GM18909 (cell line): ENCODE data around the gene GLB1L2.

Experiments used
- ATAC-seq: cut with Tn5 transposase; IDR thresholded peaks from one replicate; pipeline ENCODE4 v1.9.1; 2021; ENCODE audit warnings: mild to moderate bottlenecking; ENCODE audit not compliant: unreplicated experiment, poor library complexity

Gene GLB1L2

DNA sequence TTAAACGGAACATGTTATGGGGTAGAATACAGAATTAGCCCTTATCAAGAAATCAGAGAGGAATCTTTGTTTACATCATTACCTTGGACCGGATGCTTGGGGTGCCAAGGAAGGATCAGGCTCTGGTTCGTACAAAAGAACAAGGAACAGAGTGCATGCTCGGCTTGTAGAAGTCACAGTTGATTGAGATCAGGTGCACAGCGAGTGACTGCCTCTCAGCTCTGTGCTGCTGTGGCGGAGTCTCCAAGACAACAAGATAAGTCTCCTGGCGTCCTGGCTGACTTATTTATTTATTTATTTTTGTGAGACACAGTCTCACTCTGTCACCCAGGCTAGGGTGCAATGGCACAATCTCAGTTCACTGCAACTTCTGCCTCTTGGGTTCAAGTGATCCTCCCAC is 31.8 kb downstream of the GLB1L2 start:
- ATAC-seq: no peak

DNA sequence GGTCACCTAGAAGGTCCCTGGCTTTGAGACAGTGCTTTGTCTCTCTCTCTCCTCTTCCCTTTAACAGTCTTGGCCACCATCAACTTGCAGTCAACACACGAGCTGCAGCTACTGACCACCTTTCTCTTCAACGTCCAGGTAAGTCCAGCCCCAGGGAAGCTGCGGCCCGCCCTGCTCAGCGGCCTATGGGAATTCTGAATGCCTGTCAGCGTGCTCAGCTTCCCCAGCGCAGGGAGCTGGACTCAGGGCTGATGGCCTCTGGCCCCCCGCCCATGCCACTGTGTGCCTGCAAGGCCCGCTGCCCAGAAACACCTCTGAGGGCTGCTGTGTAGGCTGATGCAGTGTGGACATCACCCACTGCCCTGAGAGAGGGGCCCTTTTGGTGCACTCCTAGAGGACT is 32.5 kb downstream of the GLB1L2 start:
- ATAC-seq: no peak

DNA sequence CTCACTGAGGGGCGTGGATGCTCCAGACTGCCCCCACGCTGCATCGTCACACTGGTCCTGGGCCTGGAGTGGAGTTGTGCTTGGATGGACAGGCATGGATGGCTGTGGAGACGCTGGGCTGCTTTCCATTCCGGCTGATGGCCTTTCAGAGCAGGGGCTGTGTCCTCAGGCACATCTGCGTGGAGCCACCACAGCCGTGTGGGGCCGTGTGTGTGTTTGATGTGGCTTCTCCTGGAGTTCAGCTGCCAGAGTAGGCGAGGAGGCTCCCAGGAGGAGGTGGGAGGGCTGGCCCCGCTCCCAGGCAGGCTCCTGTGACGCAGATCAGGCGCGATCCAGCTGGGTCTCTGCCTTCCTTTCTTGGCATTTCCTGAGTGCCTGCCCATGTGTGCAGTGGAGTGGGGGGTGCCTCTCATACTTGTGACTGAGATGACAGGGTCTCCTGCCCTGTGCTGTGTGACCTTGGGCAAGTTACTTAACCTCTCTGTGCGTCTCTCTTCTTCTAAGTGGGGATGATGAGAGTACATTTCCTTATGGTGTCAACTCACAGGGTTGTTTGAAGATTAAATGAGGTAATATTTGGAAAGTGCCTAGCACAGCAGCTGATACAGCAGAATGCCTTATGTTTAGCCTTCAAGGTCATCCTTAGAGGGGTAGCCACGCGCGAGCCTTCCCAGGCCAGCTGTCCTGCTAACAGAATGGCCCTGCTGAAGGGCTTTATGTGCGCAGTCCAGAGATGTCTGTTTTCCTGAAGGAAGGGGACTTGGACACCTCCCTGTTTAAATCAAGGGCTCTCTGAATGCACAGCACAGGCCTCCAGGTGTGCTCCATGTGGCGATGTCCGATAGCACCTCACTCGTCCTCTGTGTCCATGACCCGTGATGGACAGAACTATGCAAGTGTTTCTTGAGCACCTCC is 33.5 kb downstream of the GLB1L2 start:
- ATAC-seq: no peak

DNA sequence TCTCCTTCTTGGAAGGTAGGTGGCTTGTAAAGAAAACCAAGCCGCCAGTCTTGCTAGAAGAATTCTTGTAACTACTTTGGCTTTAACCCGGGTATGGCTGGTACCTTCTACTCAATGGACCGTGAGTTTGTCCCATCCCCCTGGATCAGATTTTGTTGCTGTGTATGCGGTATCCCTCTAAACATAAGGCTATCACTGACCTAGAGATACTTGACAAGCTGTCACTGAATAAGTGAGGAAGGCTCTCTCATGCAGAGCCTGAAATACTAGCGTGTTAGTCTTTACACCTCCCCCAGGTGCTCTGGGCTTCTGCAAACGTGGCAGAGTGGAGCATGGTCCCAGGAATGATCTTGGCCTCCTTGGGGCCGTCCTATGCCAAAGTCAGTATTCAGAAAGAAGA is 34.5 kb downstream of the GLB1L2 start:
- ATAC-seq: no peak

DNA sequence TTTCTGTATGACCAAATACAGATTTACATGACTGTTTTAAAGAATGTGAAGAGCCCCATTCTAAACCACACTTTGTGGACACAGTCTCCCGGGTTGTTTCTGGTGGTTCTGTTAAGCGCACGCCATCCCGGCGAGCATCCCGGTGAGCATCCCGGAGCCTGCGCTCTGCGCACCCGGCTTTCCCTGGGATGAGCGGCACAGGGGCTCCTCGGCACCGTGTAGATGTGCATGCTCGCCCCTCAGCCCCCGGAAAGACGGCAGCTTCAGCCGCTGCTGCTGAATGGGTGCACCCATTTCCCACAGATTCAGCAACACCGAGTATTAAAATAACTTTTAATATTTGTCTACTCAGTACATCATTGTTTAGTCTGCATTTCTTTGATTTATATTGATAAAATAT is 36.0 kb downstream of the GLB1L2 start:
- no peak for ATAC-seq

DNA sequence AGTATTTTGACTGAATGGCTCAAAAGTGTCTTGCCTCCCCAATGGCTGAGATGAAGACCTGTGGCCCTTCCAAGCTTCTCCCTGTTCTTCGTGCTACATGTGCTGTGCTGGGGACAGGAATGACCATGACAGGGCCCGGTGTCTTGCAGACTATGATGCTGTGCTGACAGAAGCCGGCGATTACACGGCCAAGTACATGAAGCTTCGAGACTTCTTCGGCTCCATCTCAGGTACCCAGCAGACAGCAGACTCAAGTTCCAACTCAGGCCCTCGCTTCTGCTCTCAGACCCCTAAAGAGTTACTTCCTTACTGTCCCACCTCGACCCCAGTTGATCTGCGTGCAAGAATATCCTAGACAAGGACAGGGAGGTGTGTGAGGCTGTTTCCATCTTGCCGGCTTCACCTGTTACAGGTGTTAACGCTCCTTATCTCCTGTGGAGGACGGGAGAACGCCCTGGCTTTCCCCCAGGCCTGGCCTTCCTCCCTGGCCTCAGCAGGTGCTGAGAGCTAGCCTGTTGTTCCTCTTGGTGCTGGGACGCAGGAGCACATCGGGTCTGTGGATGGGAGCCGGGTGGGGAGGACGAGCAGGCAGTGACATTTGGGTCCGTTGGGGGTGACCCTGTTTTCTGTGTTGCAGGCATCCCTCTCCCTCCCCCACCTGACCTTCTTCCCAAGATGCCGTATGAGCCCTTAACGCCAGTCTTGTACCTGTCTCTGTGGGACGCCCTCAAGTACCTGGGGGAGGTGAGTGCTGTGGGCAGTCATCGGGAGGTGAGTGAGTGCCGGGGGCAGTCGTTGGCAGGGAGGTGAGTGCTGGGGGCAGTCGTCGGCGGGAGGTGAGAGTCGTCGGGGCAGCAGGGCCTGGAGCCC is 38.1 kb downstream of the GLB1L2 start:
- no peak for ATAC-seq

DNA sequence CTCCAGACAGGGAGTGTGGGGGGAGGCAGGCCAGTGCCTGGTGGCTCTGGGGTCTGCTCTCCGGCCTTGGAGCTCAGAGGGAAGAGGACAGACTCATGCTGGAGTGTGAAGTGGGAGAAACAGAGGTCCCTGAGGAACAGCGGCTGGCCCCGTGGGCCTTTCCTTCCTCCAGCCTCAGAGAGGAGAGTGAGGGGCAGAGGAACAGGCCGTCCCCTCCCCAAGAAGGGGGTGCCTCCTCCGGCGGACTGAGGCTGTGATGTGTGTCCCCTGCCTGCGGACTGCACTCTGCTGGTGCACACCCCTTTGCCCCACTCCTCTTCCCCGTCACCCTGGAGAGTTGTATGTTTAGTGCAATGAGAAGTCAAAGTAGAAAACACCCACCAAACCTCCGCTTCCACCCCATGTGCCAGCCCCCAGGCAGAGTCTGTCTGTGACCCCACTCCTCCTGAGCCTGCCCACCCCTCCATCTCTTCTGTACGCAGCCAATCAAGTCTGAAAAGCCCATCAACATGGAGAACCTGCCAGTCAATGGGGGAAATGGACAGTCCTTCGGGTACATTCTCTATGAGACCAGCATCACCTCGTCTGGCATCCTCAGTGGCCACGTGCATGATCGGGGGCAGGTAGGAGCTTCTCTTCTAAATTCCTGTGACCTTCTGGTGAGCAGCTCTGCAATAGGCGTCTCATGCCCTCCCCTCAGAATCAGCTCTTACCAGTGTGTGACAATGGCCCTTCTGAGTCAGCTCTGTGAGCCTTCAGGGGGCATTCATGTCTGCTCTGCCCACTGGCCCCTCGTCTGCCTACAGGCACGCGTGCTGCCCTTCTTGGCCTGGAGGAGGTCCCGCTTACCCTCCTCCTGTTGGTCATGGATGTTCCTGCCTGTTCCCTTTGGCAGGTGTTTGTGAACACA is 39.0 kb downstream of the GLB1L2 start:
- no peak for ATAC-seq

DNA sequence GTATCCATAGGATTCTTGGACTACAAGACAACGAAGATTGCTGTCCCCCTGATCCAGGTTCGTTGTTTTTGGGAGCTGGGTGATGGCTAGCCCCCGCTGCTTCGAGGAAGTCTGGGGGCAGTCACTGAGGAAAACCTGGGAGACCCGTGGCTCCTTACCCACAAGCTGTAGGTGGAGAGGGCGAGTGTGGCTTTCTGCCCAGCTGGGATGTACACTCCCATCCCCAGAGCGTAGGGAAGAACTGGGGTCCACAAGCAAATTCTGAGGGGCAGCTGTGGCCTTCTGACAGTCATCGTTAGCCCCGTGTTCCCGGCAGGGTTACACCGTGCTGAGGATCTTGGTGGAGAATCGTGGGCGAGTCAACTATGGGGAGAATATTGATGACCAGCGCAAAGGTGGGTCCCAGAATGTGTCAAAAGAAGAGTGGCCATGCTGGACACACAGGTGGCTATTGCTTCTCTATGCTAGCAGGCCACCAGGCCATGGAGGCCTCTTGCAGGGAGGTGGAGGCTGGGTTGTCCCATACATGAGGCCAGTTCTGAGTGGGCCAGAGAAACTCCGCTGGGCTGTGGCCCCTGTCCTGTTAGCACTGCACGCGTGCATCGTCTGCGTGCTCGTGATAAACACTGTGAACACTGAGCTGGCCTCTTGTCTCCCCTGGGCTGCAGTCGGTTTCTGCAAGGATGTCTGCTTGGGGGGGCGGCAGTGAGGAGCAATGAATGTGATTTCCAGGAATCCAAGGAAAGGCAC is 39.8 kb downstream of the GLB1L2 start:
- ATAC-seq: no peak

DNA sequence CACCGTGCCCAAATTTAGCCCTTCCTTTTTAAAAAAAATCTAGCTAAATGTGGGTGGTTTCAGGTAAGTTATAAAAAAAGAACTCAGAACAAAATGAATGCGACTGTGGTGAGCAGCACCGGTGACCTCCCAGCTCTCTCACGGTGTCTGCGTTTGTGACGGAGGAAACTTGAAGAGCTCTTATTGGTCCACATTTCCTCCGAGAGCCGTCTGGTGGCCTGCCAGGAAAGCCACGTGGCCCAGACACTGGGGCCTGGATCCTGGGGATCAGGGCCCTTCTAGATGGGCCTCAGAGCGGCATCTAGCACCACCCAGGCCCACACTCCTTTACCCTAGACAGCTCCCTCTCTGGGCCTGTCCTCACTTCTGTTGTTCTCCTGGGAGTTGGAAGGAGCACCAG is 40.7 kb downstream of the GLB1L2 start:
- no peak for ATAC-seq

DNA sequence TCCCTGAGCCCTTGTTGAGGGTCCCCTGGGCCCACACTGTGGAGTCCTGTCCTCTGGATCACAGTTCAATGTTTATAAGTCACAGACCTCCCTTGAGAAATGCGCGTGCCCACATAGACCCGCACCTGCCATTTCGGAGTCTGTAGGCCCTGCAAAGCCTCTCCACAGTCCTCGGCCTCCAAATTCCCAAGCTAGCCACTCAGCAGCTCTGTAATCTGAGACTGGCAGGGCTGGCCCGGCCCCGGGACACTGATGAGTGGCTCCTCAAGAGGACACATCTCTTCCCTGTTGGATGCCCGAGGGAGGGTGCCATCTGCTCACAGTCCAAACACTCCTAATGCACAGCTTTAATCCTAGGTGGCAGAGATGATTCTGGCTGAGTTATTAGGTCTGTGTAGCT is 41.2 kb downstream of the GLB1L2 start:
- ATAC-seq: no peak

DNA sequence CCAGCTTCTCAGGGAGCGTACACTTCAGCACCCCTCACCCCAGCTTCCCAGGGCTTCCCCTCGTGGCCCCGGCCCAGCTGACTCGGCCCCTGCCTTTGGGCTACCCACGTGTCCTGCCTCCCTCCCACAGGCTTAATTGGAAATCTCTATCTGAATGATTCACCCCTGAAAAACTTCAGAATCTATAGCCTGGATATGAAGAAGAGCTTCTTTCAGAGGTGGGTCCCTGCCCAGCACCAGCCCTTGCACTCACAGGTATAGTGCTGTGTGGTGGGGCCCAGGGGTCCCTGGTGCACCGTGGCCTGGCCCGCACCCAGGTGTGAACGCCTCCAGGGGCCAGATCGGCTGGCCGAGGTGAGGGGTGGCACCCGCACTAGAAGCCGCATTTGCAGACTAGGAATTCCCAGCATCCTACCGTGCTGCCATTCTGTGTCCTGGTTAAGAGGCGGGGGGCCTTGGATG is 41.8 kb downstream of the GLB1L2 start:
- no peak for ATAC-seq

DNA sequence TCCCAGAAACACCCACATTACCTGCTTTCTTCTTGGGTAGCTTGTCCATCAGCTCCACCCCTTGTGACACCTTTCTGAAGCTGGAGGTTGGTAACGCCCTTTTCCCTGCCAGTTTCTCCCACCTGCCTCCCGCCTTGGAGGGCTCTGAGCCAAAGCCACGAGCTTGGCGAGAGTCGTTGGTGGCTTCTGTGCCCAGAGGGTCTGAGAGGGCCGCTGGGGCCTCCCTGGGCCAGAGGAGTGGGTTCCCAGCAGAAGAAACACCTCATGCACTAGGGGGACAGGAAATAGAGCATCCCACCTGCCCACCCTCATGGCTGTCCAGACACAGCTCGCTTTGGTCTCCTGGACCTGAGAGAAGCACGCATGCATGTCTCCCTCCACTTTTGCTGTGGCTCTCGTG is 42.4 kb downstream of the GLB1L2 start:
- ATAC-seq: no peak

DNA sequence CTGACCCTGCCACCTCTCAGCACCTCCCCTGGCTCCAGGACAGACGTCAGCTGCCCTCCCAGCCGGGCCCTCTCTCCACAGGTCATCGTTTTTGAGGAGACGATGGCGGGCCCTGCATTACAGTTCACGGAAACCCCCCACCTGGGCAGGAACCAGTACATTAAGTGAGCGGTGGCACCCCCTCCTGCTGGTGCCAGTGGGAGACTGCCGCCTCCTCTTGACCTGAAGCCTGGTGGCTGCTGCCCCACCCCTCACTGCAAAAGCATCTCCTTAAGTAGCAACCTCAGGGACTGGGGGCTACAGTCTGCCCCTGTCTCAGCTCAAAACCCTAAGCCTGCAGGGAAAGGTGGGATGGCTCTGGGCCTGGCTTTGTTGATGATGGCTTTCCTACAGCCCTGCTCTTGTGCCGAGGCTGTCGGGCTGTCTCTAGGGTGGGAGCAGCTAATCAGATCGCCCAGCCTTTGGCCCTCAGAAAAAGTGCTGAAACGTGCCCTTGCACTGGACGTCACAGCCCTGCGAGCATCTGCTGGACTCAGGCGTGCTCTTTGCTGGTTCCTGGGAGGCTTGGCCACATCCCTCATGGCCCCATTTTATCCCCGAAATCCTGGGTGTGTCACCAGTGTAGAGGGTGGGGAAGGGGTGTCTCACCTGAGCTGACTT is 43.2 kb downstream of the GLB1L2 start:
- no peak for ATAC-seq

DNA sequence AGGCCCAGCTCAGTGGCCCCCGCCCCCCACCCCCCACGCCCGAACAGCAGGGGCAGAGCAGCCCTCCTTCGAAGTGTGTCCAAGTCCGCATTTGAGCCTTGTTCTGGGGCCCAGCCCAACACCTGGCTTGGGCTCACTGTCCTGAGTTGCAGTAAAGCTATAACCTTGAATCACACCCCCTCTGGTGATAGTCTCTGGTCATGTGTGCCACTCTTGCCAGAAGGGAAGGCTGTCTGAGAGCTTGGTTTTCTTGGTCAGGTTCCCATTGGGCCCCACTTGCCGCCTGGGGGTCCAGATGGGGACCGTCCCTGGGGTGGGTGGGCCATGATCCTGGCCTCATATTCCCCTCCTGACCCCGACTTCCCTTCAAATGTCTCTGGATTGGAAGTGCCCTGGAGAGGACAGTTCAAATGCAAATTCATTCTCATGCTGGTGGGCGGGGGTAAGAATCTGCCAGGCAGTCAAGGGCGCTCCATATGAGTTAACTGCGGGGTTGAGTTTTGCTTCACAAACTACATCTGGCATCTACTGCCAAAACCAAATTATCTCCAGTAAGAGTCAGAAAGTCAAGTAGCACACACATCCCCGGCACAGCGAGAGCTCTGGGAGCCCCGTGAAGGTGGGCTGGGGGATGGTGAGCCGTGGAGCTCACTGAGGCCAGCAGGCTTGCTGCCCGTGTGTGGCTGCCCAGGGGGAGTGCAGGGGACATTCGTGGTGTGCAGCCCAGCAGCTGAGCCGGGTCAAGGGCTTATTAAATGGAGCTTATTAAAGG is 44.5 kb downstream of the GLB1L2 start:
- no peak for ATAC-seq

DNA sequence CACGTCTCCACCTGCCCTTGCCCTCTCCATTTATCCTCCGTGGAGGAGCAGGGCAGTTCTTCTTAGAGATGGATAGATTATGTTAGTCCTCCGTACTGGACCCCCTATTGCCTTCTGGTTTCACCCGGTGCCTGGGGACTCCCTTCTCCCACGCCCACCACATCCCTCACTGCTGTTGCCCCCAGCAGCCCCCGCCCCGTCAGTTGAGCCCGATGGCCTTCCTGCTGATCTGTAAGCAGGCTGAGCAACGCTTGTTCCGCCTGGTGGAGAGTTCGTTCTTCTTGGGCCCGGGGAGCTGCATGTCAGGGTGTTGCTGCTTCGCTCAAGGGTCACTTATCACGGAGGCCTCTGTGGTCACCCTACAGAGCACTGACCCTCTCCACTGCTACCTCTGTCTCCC is 46.1 kb downstream of the GLB1L2 start:
- no peak for ATAC-seq

DNA sequence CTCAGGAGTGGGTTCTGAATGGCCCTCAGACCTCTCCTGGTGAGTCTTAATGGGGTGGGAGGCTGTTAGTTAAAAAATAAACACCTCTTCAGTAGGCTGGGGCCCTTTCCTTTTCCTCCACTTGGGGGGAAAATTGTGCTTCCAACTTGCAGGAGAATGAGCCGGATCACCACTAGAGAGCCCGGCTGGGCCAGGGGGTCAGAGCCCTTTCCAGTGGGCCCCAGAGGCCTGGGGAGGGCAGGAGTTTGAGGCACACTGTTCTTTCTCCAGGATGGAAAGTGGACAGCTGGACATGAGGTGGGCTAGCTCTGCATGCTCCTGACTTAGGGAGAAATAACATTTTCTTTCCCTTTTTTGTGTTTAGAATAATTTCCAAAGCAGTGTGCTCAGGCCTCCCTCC is 47.5 kb downstream of the GLB1L2 start:
- no peak for ATAC-seq

DNA sequence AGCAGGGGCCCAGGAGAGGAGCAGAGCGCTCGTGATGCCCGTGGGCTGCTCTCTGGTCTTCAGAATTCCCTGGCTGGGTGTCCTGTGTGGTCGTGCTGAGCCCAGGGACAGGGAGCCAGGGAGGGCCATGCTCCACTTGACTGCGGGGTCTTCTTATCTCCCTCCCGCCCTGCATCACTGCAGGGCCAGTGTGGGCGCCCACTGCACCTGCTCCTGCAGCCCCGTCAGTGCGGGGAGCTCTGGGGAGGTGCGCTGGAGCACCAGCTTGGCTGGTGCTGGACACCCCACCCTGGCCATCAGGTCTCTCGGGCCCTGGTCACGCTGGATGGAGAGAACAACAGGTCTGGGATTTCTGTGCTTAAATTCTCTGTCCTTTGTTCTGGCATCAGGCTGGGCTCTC is 48.4 kb downstream of the GLB1L2 start:
- ATAC-seq: no peak

DNA sequence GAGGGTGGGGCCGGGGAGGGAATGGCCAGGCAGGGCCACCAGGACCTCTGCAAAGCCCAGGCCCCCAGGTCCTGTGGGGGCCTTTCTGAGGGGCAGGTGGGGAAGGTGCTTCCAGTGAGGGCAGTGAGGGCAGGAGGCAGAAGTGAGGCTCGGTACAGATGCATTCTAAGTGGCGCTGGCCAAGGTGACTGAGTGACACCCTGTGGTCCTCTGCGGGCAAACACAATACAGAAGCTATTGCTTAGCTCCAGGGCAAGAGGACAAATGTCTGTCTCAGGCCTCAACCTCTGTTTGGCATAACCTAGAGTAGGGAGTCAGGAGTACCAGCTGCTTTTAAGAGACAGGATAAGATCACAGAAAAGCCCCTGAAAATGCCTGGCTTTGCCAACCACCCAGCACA is 49.0 kb downstream of the GLB1L2 start:
- ATAC-seq: no peak
